GM19351 (cell line): ENCODE data around the gene PDCD11.
A peak's percentile ranks its signal among the peaks of the same experiment; 100 is the strongest.
"Not testable (repeated sequence)": the region's sequence is repeated elsewhere in the genome, so short reads cannot be mapped to it uniquely, and the experiment has no call there.

ENCODE experiments used
- ATAC-seq: cut with Tn5 transposase; IDR thresholded peaks from one replicate; pipeline ENCODE4 v1.9.1; 2021; ENCODE audit warnings: mild to moderate bottlenecking, moderate library complexity; ENCODE audit not compliant: unreplicated experiment

The PDCD11 gene

GRCh38 chr10:103396067-103396788 is at the start of gene PDCD11, which contains the start of gene ATP5MK:
PDCD11 (plus strand) TSS chr10:103396626; CDS start chr10:103398427, 1,801 bp downstream.
ATP5MK (minus strand) TSS chr10:103396475; CDS start chr10:103392457, 4,018 bp downstream.
- ATAC-seq, result peak; percentile 99

DNA sequence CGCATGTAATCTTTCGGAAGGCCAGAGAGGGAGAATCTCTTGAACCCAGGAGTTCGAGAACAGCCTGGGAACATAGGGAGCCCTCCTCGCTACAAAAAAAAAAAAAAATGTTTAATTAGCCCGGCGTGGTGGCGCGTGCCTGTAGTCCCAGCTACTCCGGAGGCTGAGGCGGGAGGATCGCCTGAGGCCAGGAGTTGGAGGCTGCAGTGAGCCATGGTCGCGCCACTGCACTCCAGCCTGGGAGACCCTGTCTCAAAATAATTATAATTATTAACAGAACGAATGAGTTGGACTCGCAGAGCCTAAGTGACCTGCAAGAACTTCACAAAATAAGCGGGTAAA is 46.3 kb upstream of the PDCD11 start:
- no peak for ATAC-seq

DNA sequence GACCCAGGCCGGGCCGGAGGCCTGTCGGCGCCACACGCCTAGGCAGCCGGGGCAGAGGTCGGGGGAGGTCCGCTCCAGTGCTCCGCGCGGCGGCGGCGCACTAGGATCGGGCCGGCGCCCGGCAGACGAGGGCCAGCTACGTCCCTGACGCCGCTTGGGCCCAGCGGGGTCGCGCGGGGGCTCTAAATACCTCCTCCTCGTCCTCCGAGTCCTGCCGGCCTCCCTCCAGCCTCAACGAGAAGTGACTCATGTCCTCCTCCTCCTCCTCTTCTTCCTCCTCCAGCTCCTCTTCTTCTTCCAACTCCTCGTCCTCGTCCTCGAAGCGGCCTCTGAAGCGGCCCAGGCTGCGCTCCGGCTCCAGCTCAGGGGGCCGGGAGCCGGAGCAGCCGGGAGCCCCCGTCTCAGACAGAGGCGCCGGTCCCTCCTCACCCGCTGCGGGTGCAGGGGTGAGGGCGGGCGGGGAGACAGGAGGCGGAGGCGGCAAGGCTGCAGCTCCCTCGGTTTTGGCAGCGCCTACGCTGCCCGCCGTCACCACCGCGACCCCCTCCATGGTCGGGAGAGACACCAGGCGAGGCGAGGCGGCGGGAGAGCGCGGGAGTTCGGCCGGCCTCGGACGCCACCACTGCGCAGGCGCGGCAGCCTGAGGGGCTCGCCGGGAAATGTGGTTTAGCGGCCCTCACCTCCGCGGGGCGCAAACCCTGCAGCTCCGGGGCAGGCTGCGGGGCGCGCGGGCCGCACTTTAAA is 45.7 kb upstream of the PDCD11 start, which contains the start of gene PCGF6:
Gene PCGF6, minus strand, starts transcription at position 624 of the 744 bp plus-strand sequence. Its CDS starts 74 bp downstream, at position 550.
- peak; percentile 80 for ATAC-seq

DNA sequence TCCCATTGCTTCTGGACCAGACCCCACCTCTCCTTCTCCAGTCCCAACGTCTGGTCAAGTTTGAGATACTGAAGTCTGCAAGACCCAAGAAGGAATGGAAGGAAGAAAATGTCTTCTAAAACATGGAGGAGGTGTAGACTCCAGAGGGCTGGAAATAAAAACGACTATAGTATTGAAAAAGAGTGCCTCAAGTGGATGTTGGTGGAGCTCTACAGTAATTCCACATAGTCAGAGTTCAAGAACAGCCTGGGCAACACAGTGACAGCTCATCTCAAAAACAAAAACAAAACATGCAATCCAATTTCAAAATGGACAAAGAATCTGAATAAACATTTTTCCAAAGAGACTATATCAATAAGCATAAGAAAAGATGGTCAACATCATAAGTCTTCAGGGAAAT is 43.1 kb upstream of the PDCD11 start:
- no peak for ATAC-seq

GRCh38 chr10:103354567-103354966 is 41.9 kb upstream of the PDCD11 start:
- not testable (repeated sequence) for ATAC-seq

- no peak for ATAC-seq
These were observed 40.4 kb upstream of the PDCD11 start for GRCh38 chr10:103355906-103356599.

GRCh38 chr10:103359493-103359892 is 36.9 kb upstream of the PDCD11 start:
- ATAC-seq, result not testable (repeated sequence)

DNA sequence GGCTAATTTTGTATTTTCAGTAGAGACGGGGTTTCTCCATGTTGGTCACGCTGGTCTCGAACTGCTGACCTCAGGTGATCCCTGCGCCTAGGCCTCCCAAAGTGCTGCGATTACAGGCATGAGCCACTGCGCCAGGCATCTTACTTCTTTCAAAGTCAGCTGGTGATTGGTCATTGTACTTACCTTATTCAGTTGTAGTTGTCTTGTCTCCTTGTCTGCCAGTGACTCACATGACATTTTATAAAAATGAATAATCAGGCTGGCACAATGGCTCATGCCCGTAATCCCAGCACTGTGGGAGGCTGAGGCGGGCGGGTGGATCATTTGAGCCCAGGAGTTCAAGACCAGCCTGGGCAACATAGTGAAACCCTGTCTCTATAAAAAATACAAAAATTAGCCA is 35.6 kb upstream of the PDCD11 start:
- ATAC-seq, result not testable (repeated sequence)

DNA sequence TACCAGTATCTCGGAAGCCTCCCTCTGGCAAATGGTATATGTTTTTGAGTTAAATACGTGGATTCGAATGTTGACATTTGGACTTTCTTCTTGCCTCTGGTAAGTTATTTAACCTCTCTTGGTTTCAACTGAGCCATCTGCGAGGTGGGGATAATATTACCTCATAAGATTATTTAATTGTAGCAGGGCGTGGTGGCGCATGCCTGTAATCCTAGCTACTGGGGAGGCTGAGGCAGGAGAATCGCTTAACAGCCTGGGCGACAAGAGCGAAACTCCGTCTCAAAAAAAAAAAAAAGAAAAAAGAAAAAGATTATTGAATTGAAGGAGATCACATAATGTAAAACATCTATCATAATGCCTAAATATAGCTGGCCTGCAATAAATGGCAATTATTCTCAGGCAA is 29.0 kb upstream of the PDCD11 start:
- no peak for ATAC-seq

DNA sequence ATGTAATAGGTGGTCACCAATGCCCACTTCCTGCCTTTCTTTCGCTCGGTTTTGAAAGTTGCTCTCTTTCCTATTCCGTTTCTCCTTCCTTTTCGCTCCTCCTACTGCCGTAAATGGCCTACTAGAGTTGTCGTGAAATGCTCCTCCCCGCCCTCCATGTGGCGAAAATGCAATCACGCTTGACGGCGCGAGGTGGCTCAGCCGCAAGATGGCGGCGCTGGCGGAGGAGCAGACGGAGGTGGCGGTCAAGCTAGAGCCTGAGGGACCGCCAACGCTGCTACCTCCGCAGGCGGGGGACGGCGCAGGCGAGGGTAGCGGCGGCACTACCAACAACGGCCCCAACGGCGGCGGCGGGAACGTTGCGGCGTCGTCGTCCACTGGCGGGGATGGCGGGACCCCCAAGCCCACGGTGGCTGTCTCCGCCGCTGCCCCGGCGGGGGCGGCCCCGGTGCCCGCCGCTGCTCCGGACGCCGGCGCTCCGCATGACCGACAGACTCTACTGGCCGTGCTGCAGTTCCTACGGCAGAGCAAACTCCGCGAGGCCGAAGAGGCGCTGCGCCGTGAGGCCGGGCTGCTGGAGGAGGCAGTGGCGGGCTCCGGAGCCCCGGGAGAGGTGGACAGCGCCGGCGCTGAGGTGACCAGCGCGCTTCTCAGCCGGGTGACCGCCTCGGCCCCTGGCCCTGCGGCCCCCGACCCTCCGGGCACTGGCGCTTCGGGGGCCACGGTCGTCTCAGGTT is 28.5 kb upstream of the PDCD11 start, which contains the start of gene TAF5:
Gene TAF5, plus strand, starts transcription at position 195 of the 737 bp plus-strand sequence. Its CDS starts 14 bp downstream, at position 209.
- ATAC-seq, result peak; percentile 54

DNA sequence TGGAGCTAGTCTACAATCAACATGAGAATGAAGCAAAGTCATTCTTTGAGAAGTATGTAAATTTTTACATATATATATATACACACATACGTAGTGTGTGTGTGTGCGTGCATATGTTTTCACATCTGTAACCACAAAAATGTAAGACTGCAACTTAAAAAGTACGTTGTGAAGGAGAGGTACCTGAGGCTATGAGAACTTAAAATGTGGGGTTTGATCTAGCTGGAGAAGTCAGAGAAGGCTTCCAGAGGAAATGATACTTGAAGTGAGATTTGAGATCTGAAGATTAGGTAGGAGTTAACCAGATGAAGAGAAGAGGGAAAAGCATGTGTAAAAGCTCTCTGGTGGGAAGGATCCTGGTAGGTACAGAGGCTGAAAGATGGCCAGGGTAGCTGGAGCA is 22.9 kb upstream of the PDCD11 start:
- ATAC-seq, result peak; percentile 49

- no peak for ATAC-seq
These were observed 22.2 kb upstream of the PDCD11 start for GRCh38 chr10:103374263-103374662.

GRCh38 chr10:103382769-103383168 is 13.7 kb upstream of the PDCD11 start:
- no peak for ATAC-seq

- ATAC-seq, result no peak
These were observed 2.2 kb upstream of the PDCD11 start for GRCh38 chr10:103394180-103394579.

- no peak for ATAC-seq
These were observed 716 bp upstream of the PDCD11 start for GRCh38 chr10:103395754-103396066.

- ATAC-seq, result no peak
These were observed 312 bp downstream of the PDCD11 start for GRCh38 chr10:103396789-103397087.

DNA sequence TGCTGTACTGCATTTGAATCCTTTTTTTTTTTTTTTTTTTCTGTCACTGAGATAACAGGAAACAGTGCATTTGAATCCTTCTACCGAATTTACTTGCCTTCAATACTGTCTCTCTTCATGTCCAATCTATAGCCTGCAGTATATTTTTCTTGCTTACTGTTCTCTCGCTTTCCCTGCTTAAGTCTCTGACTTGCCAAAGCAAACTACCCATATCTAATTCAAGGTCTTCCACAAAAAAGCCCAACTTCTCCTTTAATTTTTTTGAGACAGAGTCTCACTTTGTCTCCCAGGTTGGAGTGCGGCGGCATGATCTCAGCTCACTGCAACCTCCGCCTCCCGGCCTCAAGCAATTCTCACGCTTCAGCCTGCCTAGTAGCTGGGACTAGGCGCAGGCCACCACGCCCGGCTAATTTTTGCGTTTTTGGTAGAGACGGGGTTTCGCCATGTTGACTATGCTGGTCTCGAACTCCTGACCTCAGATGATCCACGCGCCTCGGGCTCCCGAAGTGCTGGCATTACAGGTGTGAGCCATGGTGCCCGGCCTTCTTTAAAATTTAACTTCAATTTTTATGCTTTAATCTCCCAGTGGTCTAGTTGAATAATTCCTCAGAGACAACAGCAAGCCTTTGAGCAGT is 882 bp downstream of the PDCD11 start:
- no peak for ATAC-seq

DNA sequence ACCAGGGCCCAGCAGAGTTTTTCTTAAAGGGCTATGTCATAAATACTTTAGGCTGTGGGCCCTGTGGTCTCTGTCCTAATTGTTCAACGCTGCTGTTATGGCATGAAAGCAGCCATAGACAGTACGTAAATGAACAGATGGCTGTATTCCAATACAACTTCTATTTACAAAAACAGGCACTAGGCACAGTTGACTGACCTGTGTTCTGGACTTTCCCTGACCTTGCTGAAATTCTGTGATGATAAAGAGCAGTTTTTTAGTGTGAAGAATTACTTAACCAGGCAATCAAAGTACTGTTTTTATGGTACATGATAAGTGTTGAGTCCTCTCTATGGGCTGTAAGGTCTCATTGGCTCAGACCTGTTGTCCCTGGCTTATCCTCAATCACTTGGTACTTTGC is 17.1 kb downstream of the PDCD11 start:
- ATAC-seq, result no peak

GRCh38 chr10:103415581-103415980 is 19.2 kb downstream of the PDCD11 start:
- ATAC-seq, result no peak

GRCh38 chr10:103416436-103417147 is 20.2 kb downstream of the PDCD11 start:
- ATAC-seq, result no peak
